ENCODE results near the gene OGDHL. TPM values are rescaled to one million over a fixed set of nuclear protein-coding genes. Genes with fewer than 3 reads are reported as not detected.

Gene OGDHL
- total and polyA plus RNA-seq, 9 of the 15 experiments (the other 6 are each of a cell fraction or from before 2014, with no cell fraction given), result 0.01 to 1.8 (median 0.91) TPM

GRCh38 chr10:49707585-49707984, 54.5 kb downstream of the OGDHL start:
- BruUV-seq (replicated peaks), result no TSS peak

More at GRCh38 chr10:49707585-49707984, 54.5 kb downstream of the OGDHL start:
- H3K36me3 ChIP-seq (ENCODE audit: control insufficient read depth, insufficient read depth, low read length), result no peaks in the 10 kb centered on the region
- no peaks in the 10 kb centered on the region for H3K79me2 ChIP-seq (ENCODE audit: control insufficient read depth, insufficient read depth, low read length)
- H4K20me1 ChIP-seq (replicated peaks; ENCODE audit: control insufficient read depth, insufficient read depth, low read length), result no peaks in the 10 kb centered on the region
- no peaks in the 10 kb centered on the region for H3K4me1 ChIP-seq (replicated peaks in 1 of 2; ENCODE audit: control insufficient read depth in 2 of 2, insufficient read depth in 2 of 2, low read length in 2 of 2)
- H3K27ac ChIP-seq (ENCODE audit: extremely low read depth, low read depth, low read length), result no peak overlapping the region
- 0% methylated on average over 3 of the region's 3 CpGs for WGBS (ENCODE audit: insufficient coverage, low coverage, missing lambda C conversion rate)
- no peak overlapping the region for H3K4me3 ChIP-seq
- no peaks in the 10 kb centered on the region for H3K9me3 ChIP-seq (replicated peaks; ENCODE audit: control insufficient read depth, insufficient read depth, low read depth, low read length)
- no peak for TF ChIP-seq NCOA2 (IDR thresholded peaks at IDR 0.05; ENCODE audit: partially characterized antibody in 2 of 2)
- TF ChIP-seq KHSRP (IDR thresholded peaks at IDR 0.05), result no peak
- no peak for TF ChIP-seq ZNF668 (CRISPR knock-in tag; IDR thresholded peaks at IDR 0.05)
- no peak for TF ChIP-seq POU5F1 (IDR thresholded peaks at IDR 0.05; ENCODE audit: borderline replicate concordance, low read depth, low read length, partially characterized antibody)
- TF ChIP-seq PHF20 (IDR thresholded peaks at IDR 0.05; ENCODE audit: partially characterized antibody), result no peak
- TF ChIP-seq, protein P1, sequence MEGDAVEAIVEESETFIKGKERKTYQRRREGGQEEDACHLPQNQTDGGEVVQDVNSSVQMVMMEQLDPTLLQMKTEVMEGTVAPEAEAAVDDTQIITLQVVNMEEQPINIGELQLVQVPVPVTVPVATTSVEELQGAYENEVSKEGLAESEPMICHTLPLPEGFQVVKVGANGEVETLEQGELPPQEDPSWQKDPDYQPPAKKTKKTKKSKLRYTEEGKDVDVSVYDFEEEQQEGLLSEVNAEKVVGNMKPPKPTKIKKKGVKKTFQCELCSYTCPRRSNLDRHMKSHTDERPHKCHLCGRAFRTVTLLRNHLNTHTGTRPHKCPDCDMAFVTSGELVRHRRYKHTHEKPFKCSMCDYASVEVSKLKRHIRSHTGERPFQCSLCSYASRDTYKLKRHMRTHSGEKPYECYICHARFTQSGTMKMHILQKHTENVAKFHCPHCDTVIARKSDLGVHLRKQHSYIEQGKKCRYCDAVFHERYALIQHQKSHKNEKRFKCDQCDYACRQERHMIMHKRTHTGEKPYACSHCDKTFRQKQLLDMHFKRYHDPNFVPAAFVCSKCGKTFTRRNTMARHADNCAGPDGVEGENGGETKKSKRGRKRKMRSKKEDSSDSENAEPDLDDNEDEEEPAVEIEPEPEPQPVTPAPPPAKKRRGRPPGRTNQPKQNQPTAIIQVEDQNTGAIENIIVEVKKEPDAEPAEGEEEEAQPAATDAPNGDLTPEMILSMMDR (IDR thresholded peaks at IDR 0.05 in 2 of 3, conservative IDR thresholded peaks at IDR 0.05 in 1 of 3; ENCODE audit: insufficient read depth in 2 of 3, low read depth in 1 of 3, low read length in 3 of 3), result no peak
- no peak for TF ChIP-seq ZNF511 (CRISPR knock-in tag; IDR thresholded peaks at IDR 0.05)
- no peak for TF ChIP-seq KAT7 (CRISPR knock-in tag; IDR thresholded peaks at IDR 0.05; ENCODE audit: borderline replicate concordance)
- TF ChIP-seq, protein P2, sequence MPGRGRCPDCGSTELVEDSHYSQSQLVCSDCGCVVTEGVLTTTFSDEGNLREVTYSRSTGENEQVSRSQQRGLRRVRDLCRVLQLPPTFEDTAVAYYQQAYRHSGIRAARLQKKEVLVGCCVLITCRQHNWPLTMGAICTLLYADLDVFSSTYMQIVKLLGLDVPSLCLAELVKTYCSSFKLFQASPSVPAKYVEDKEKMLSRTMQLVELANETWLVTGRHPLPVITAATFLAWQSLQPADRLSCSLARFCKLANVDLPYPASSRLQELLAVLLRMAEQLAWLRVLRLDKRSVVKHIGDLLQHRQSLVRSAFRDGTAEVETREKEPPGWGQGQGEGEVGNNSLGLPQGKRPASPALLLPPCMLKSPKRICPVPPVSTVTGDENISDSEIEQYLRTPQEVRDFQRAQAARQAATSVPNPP (IDR thresholded peaks at IDR 0.05; ENCODE audit: borderline replicate concordance, insufficient read depth, insufficient read length), result no peak
- TF ChIP-seq ZEB2 (IDR thresholded peaks at IDR 0.05), result no peak
- no peak for TF ChIP-seq SPI1 (IDR thresholded peaks at IDR 0.05; ENCODE audit: borderline replicate concordance, low read depth, low read length)
- TF ChIP-seq FOS (IDR thresholded peaks at IDR 0.05; ENCODE audit: extremely low read depth, insufficient read length), result no peak
- no peak for TF ChIP-seq NFYB (IDR thresholded peaks at IDR 0.05; ENCODE audit: extremely low read depth, insufficient read length)
- no peak for TF ChIP-seq KDM2B (CRISPR knock-in tag; IDR thresholded peaks at IDR 0.05)
- TF ChIP-seq LCOR (CRISPR knock-in tag; IDR thresholded peaks at IDR 0.05), result no peak
- ChIA-PET POLR2A (interaction anchor here (0.6 to 1.4 kb wide), 5 partner anchors 9 to 88 kb away, joined by 3 to 6 read pairs (median 4); no protein-coding TSS in a partner anchor), CTCF (ENCODE audit: low intra/inter-chr PET ratio) (no interaction called here)
- in situ Hi-C loops (cut with MboI), result no loop called here
- no peak overlapping the region for H2AFZ ChIP-seq (ENCODE audit: low read depth, low read length)
- H3K9ac ChIP-seq (ENCODE audit: insufficient read depth in 1 of 2, low read depth in 2 of 2, low read length in 2 of 2), result no peak overlapping the region
- H3K27me3 ChIP-seq (ENCODE audit: control insufficient read depth in 2 of 2, insufficient read depth in 2 of 2, low read length in 2 of 2), result peaks cover 5 to 30% of the 10 kb centered on the region in 2 experiments; a peak in 2 of 5 replicates
- intact Hi-C loops (cut with micrococcal nuclease), result no loop called here
- no peak for FAIRE-seq
- no peaks in the 10 kb centered on the region for H3K9me1 ChIP-seq (ENCODE audit: control insufficient read depth, insufficient read depth, low read length)
- no peak overlapping the region for H3K4me2 ChIP-seq (ENCODE audit: insufficient read depth, low read length)
- DNase-seq (ENCODE audit: extremely low read depth in 1 of 4, low spot score in 3 of 4), result no peak
- ATAC-seq, result no peak

Data from K562 (cell line).